HG02571 (cell line): ENCODE data around the gene SLC2A9.

ENCODE experiments used
- ATAC-seq: cut with Tn5 transposase; IDR thresholded peaks from one replicate; pipeline ENCODE4 v1.9.1; 2021; ENCODE audit warnings: mild to moderate bottlenecking, moderate library complexity; ENCODE audit not compliant: unreplicated experiment

The SLC2A9 gene

DNA sequence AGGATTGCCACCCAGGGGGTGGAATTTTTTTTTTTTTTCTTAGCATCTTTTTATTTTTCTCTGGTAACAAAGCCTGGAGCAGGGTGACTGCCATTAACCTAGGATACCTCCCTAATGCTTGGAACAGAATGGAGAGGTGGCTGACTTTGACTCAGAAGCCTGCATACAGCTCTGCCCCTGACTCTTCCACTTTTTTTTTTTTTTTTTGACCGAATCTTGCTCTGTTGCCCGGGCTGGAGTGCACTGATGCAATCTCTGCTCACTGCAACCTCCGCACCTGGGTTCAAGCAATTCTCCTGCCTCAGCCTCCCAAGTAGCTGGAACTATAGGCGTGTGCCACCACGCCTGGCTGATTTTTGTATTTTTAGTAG lies 341 bp upstream of the SLC2A9 start:
- ATAC-seq: no peak

- no peak for ATAC-seq
These were observed 1.2 kb downstream of the SLC2A9 start for GRCh38 chr4:10020106-10020505.

DNA sequence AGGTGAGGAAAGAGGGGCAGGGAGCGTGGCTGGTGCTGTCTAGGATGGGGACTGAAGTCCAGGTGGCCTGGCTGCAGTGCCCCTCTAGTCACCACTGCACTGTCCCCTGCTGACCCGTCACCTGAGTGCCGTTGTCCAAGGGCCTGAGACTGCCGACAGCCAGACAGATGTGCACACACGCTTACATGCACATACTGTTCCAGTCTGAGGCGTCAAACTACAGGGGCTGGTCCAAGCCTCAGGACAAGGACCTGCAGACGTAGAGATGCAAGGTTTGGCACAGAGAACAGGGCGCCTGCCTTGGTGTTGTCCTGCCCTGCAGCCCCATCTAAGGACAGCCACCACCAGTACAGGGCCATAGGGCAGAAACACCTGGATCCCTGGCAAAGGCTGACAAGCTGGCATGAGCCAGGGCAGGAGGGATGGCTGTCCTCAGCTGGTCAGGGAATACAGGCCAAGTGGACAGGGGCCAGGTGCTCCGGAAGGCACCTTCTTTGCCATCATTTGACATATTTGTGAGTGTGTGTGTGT lies 1.7 kb downstream of the SLC2A9 start:
- no peak for ATAC-seq

- peak; percentile 92 for ATAC-seq
These were observed 2.4 kb downstream of the SLC2A9 start for GRCh38 chr4:10018818-10019461.

DNA sequence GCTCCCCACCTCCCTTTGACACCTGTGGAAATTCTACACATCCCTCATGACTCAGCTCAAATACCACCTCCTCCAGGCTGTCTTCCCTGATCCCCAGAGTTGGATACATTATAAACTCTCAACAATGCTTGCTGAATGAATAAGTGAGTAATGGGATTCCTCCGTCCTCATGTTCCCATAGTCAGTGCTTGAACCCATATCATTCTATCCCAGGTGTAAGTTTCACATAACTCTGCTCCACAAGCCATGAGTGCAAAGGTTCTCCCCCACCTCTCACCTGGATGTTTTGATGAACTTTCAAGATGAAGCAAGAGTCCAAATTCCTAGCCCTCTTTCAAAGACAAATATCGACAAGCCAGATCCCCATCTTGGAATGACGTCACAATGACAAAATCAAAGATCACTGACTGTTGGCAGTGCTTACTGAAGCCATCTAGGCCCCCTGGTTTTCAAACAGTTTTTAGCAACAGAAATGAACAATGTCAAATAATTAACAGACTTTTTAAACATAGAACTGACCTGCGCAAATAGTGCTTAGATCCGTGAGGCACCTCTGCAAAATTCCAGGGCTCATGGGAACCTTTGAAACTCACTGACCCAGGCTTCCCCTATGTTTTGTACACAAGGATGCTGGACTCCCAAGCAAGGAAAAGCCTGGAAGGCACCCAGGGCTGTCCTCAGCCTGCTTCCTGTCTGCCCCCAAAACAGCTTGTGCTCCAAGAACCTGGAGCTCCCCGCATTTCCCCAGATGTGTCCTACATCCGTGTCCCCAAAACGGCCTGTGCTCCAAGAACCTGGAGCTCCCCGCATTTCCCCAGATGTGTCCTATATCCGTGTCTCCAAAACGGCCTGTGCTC lies 4.0 kb downstream of the SLC2A9 start:
- ATAC-seq: no peak

- ATAC-seq: no peak
These were observed 5.1 kb downstream of the SLC2A9 start for GRCh38 chr4:10016169-10016568.

DNA sequence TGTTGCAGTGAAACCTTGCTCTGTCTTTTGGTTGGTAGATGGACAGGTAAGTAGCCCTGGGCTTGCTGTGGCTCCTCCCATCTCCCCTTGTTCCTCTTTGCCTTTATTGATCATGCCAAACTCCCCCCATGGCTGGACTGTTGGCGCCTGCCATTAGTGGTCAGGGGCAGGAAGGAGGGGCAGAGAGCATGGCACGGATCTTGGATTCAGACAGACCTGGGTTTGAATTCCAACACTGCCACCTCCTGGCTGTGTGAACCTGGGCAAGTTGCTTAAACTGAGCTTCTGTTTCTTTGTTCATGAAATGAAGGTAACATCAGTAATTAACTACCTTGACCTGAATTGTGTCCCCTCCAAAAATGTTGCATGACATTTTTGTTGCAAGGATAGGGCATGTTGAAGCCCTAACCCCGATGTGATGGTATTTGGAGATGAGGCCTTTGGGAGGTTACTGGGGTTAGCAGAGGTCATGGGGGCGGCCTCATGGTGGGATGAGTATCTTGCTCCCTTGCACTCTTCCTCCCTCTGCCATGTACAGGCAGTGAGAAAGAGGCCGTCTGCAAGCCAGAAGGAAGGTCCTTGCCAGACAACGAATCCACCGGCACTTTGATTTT lies 6.0 kb downstream of the SLC2A9 start:
- ATAC-seq: no peak

- peak; percentile 44 for ATAC-seq
These were observed 7.6 kb downstream of the SLC2A9 start for GRCh38 chr4:10013722-10014121.

GRCh38 chr4:10011885-10012284 lies 9.4 kb downstream of the SLC2A9 start:
- ATAC-seq: no peak

DNA sequence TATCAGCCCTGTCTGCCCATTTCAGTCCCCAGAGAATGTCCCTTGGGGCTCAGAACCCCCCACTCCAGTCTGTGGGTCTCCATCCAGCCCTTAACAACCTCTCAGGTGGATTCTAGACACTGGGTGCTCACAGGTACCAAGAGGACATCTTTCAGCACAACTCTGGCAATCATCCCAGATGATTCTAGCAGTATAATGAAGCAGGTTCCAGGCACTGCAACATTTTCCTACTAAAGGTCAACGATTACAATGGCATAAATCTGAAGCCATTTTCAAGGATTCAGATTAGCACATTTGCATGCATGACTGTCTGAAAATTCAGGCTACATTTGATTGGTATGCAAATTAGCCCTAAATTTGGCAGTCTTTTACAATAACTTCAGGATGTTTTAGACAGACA lies 10.0 kb downstream of the SLC2A9 start:
- no peak for ATAC-seq

GRCh38 chr4:10009861-10010500 lies 11.3 kb downstream of the SLC2A9 start:
- no peak for ATAC-seq

GRCh38 chr4:10008609-10009005 lies 12.7 kb downstream of the SLC2A9 start:
- ATAC-seq: no peak

- ATAC-seq: peak; percentile 61
These were observed 13.3 kb downstream of the SLC2A9 start for GRCh38 chr4:10007793-10008608.

DNA sequence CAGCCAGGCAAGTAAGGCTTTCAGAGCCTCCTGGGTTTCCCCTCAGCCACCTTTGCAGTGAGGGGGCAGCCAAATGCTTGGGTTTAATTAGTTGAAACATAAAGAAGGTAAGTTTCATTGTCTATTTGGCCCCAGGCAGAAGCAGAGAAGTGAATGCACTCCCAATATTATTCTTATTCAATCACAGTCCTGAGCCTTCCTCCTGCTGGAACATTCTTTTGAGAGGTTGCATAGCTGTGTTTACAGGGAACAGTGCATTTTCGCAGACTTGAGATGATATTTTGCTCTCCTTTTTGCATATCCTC lies 13.9 kb downstream of the SLC2A9 start:
- ATAC-seq: peak; percentile 38

- no peak for ATAC-seq
These were observed 14.5 kb downstream of the SLC2A9 start for GRCh38 chr4:10006601-10007435.

- ATAC-seq: no peak
These were observed 15.1 kb downstream of the SLC2A9 start for GRCh38 chr4:10006231-10006600.

DNA sequence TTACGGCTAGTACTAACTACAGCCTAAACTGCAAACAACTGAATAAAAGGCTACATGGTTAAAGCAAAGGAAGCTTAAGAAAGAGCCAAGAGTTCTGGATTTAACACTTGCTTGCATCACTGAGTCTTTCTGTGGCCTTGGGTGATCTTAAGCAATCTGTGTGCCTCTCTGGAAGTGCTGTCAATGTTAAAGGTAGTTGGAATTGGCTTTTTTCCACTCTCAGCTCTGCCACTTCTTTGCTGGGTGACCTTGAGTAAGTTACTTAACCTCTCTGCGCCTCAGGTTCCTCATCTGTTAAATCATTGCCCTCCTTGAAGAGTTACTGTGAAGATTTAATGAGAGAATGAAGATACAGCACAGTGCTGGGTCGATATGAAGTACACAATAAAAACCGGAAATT lies 15.7 kb downstream of the SLC2A9 start:
- no peak for ATAC-seq

DNA sequence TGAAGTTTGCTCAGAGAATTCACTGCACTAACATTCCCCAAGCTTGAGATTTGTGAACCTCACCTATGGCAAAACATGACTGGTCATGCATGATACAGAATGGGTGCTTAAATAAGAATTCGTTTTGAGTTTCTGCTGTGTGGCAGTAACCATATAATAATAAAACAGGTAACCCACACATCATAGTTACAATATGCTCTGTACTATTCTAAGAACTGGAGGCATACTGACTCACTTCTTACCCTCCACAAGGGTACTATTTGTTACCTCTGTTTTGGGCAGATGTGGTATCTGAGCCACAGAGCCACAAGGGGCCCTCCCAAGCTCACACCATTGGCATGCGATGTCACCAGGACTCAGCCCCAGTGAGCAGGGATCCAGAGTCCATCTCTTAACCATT lies 17.6 kb downstream of the SLC2A9 start:
- ATAC-seq: peak; percentile 40

DNA sequence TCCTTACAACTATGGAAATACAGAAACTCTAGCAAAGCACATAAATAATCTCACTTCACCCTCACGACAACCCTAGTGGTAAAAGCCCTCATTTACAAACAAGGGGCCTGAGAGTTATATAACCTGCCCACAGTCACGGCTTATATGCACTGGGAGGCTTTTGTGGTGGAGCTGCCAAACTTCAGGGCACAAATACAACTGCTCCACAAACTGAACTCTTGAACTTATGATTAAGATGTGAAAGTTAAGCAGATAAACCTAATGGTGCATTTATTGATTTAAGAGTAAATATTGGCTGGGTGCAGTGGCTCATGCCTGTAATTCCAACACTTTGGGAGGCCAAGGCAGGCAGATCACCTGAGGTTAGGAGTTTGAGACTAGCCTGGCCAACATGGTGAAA lies 19.0 kb downstream of the SLC2A9 start:
- no peak for ATAC-seq

DNA sequence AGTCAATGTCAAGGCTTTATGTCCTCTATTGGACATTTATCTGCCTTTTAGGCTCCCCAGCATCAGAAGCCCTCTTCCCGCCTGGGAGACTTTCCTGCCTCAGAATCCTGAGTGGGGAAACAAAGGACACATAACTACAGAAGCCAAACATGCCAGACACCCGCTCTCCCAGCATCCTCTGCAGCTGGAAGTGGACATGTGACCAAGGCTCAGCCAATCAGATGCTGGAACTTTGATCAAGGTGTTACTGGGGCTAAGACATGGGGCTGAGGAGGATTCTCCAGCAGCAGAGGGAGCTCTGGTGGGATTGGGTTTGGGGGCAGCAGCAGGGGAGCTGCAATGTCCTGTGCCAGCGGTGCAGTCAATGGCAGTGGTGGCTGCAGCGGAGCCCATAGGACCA lies 19.5 kb downstream of the SLC2A9 start:
- no peak for ATAC-seq
